Stimulated activated CD4-positive, alpha-beta T cell treated with anti-CD3 and anti-CD28 coated beads, Interleukin-2, amount 100 ng/mL, for 24 hours (primary cell): ENCODE data around the gene PPP3R1.

ENCODE experiments used
- DNase-seq, 2 donors: peaks; one replicate each; pipeline ENCODE4 v3.0.0-alpha.2; 2020

The PPP3R1 gene

DNA sequence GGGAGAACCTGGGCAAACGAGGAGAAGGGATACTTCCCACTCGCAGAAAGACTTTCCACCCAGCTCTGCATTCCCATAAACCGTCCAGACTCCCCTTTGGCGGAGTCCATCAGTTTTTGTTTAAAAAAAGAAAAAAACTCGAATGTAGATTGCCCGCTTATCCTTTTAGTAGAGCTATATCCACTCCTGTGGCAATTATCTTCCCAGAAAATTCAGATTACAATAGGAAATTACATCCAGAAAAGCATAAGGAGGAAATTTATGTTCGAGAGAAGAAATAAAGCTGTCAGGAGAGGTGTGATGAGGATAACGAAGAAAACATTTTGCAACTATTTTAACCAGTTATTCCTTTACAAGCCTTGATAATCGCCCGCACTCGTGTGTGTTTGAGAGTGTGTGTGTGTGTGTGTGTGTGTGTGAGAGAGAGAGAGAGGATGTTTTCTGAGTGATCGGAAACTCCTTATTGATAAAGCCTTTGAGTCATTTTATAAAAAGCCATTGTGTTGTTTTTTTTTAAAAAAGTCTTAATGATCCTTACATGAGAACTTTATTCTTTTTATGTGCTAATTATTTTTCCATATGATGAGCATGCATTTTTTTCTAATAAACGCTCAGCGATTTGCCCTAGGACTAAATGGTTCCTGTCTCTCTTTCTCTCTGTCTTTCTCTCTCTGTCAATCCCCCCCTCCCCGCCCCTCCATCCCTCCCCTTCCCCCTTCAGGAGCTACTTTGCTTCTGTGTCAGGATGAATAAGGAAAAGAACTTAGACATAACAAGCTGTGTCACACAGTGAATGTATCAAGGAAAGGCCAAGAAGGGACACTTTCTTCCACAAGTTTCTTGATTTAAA is 1.1 kb upstream of the PPP3R1 start:
- DNase-seq, result peak; percentile 15 to 54

DNA sequence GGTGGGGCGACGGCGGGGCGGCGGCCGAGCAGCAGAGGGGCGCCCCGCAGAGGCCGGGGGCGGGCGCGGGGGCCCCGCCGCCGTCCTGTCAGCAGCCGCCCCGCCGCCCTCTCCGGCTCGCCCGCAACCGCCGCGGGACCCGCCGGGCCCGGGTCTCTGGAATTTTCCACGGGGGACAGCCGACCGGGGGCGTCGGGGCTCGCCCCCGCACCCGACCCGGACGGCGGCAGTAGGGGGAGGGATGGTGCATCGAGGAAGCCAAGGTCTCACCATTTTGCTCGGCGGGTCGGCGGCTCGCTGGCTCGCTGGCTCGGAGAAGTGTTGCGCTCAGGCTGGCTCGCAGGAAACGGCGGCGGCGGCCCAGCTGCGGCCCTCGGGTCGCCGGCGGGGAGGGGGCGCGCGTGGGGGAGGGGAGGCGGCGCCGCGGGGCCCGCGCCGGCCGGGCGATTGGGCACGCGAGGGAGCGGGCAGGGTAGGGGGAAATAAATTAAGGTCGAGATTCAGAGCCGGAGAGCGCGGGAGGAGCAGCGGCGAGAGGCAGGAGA is 405 bp downstream of the PPP3R1 start:
- DNase-seq, result peak; percentile 48 to 50

DNA sequence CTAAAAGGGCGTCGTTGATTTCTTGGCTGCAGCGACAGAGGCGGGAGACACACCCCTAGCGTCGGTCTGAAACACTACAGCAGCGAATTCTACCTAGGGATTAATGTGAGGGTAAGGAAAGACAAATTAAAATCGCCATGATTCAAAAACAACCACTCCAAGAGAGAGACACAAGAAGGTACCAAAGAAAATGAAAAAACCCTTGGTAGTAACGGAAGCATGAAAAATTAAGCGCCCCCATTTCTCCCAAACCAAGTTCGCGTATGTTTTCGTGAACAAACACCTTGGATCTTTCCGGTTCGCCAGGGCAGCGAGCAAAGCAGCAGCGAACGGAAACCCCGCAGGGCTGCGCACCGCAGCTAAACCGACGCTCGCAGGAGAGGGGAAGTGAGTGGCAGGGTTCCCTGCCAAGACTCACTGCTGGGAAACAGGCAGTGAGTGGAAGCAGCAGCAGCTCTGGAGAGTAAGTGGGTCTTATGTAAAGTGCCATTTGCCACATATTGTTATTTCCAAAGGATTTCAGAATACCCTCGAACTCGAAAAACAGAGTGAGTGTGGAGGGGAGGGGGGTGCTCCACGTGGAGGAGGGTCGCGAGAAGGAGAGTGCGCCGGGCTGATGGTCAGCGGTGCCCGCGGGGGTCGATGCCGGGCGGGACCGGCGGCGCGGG is 1.0 kb downstream of the PPP3R1 start:
- DNase-seq, result peak; percentile 71 to 73

DNA sequence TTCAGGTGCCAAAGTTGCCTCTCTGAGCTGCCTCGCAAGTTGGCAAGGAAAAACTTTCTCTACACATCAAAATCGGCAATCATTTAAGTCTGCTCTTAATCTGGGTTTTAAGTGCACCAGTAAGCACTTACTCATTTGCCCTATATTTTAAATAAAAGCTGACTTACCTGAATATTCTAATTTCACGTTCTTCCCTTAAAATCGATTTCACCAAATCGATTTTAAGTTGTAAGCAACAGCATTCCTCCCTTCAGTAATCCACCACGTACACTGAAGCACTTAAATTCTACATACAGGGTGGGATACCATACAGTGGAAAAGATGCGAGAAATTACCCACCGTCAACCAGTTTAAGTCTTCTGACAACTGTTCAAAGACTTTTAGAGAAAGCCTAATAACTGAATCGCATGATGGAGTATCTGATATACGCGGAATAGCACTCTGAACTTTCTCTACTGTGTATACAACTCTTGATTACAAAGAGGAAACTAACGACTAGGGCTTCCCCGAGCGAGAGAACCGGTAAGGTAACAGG is 1.6 kb downstream of the PPP3R1 start:
- DNase-seq, result no peak

DNA sequence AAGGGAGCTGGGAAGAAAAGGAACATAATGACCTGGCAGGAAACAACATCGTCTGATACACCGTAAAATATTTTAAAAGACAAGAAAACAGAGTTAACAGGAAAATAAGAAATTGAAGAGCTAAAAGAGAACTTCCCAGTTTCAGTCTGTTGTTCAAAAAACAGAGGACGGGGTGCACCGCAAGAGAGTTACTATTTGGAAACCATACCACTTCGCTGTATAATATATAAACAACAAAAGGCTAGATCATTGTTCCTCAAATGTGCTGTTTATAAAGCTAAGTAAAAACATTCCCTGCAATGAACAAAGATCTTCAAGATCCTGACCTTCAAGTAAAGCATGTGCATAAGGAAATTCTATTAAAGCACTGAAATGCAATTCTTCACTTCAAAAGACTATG is 2.1 kb downstream of the PPP3R1 start:
- no peak for DNase-seq

DNA sequence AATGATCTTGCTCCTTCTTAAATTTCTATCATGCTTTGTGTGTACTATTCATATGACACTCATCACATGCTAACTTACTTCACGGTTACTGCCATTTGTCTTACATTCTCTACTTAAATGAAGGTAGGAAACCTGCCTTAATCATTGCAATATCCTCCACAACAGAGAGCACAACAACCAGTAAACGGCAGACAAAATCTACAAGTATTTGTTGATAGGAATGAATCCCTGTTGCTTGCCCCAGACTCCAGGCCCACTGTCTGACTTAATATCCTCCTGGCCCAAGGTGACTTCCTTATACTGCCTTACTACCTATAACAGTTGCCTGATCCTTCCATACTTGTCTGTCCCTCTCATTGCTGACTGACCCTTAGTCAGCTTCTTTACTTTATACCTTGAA is 3.5 kb downstream of the PPP3R1 start:
- no peak for DNase-seq

DNA sequence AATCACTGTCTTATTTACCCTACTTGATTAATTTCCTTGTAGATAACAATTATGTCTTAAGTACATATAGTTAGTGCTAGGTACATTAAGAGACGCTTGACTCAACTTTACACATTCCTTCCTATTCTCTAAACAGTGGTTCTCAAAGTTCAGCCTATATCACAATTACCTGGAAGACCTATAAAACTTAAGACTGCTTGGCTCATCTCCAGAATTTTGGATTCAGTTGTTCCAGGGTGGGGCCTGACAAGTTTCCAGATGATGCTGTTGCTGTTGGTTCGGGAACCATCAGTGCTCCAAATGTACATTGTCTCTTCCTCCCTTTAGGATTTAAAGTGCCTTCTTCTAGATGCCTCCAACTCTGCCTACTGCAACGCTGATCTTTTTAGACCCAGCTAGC is 4.0 kb downstream of the PPP3R1 start:
- DNase-seq, result no peak

DNA sequence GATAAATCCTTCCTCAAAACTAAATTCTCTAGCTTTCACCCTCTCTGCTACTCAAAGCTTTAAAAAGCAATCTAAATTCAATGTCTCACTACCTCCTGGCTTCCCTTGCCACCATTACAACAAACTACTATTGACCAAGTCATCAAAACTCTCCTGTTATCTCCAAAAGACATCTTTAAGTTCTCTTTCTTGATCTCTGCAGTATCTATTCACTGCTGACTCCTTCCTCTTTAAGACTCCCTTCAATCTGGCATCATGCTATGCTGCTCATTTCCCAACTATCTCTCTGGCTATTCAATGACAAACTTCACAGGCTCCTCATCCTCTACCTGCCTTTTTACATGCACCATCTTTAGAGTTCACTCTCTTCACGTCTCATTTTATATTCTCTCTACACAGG is 5.9 kb downstream of the PPP3R1 start:
- DNase-seq, result no peak

DNA sequence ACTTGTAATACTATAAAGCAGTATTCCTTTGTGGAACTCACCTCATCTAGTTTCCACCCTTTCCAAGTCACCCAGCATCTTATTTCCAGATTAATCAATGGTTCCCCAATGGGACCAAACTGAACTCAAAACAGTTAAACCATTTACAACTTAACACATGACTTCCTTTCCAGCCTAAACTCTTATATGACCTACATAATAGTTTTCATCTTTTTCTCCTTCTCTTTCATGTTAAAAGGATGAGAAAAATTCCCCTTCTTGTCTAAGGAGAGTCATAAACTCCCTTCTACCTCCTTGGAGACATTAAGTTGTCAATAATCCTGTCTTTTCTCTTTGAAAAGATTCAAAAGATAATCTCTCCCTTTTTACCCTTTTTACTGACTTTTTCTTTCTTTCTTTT is 6.7 kb downstream of the PPP3R1 start:
- no peak for DNase-seq

DNA sequence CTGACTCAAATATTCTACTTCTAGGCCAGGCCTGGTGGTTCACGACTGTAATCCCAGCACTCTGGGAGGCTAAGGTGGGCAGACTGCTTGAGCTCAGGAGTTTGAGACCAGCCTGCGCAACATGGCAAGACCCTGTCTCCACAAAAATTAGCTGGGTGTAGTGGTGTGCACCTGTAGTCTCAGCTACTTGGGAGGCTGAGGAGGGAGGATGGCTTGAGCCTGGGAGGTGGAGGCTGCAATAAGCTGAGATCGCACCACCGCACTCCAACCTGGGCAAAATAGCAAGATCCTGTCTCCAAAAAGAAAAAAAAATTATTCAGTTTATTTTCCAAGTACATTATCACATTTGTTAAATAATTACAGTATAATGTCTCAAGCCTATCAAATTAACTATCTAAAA is 7.3 kb downstream of the PPP3R1 start:
- DNase-seq, result no peak

DNA sequence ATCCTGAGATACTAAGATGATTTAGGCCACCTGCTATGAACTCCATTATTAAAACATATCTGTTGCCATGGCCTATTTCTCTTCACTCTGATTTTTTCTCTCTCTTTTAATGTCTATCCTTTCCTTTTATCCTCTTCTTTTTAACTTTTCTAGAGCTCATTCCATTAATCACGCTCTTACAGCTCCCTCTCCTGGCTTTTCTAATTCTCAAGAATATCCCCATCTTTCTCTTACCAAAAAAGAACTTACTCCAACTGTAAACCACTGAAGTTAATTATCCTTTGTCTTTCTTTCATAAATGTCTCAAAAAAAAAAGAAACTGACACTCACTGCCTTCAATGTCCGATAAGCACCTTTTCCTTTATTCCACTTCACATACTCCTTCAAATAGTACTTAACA is 7.9 kb downstream of the PPP3R1 start:
- DNase-seq, result no peak

DNA sequence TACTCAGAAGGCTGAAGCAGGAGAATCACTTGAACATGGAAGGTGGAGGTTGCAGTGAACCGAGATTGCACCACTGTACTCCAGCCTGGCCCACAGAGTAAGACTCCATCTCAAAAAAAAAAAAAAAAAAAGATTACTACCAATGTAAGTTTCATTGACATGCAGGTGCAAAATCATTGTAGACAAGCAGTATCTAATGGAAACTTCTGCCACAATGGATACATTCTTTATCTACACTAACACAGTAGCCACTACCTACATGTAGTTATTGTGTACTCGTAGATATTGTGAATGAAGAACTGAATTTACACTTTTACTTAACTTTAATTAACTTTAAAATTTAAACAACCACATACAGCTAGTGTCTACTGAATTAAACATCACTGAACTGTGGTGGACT is 10.6 kb downstream of the PPP3R1 start:
- no peak for DNase-seq

DNA sequence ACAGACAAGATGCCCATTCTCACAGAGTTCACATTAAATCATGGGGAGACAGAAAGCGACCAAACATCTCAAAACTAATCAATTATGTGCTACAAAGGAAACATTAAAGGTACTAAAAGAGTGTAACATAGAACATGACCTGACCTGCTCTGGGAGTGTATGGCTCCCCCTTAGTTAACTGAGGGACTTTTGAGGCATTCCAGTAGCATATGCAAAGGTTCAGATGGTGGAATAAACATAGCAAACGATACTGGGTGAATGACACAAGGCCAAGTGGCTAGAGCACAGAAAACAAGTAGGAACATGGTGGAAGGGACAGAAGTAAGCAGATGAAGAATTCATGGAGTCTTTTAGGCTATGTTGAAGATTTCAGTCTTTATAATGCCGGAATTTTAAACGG is 11.9 kb downstream of the PPP3R1 start:
- no peak for DNase-seq

DNA sequence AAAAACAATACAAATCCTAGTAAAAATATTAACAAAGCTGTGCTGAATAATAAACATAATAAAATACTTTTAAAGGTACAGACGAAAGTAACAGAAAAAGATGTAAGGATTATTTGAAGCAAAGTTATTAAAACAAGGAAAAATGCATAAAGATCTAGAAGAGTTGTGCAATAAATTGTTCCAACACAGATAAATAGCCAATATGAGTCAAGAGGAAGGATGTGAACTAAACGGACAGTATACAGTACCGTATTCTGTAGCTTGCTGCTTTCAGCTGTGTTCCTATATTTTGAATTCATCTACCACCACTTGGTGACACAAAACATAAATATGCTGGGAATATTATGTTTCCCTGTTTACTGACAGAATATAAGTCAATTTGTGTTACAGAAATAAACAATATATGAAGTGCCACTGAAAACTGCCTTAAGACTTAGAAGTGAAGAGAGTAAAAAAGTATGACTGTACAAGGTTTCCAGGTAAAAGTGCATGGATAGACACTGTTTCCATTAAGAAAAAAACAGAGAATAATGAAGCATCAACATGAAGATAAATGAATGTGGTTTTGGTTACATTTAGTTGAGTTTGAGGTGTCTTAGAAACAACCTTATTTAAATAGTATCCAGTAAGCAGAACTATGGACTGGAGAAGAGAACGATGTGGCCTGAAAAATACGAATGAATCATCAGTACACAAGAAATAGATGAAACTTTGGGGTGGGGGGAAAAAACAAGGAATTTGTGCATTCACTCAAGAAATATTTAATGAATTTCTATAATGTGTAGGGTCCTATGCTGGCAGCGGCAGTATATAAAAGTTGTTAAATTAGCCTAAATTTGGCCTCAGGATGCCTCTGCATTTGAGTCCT is 13.1 kb downstream of the PPP3R1 start:
- DNase-seq, result no peak

DNA sequence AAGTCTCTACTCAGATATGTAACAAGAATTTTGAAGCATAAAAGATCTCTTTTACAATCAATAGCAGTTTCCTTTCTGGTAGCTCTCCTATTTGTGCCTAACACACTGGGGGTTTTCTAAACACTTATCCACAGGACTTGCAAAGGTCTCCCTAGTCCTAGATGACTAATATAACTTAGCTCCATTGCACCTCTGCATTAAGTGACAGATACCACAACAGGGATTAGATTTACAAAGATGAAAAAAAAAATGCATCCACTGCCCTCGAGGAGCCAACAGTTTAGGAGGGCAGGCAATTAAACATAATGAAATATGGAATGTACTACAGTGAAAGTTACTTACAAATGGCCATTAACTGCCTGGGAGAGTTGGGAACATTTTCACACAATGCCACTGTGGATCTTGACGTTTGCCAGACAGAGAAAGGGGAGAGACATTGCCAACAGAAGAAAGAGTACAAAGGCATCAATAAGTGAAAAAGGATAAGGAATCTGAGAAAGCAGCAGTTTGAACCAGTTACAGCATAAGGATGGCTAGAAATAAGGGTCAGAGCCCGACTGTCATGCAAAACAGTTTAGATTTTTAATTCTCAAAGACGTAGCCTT is 14.3 kb downstream of the PPP3R1 start:
- DNase-seq, result no peak

DNA sequence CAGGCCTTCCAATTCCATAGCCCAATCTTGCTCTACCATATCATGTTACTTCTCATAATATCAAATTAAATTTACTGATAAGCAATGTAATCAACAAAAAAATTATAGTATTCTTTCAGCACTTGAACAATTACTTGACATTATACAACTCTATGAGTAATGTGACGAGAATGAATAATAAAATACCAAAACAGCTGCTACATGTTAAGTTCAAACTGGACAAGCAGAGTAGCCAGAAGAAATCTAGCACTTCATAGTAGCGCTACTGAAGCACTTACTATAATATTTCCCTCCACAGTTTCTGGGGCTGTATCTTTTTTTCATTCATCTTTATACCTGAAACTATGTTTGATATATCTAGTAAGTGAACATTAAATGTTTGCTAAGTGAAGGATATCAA is 14.9 kb downstream of the PPP3R1 start:
- DNase-seq, result no peak

DNA sequence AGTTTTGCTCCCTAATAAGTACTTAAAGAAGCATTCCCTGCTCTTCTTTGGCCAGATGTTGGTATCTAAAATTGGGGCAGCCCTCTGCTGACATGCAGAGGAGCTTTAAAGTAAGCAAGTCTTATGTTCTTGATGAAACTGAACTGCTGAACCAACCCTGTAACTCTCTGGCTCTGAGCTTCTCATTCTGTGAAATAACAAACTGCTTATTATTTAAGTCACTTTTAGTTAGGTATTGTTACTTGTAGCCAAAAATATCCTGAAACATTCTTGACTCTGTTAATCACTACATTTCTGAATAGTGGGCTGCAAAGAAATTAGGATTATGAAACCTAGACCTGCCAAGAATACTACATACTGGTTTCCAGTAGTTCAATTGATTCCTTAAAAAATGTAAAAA is 15.5 kb downstream of the PPP3R1 start:
- no peak for DNase-seq

DNA sequence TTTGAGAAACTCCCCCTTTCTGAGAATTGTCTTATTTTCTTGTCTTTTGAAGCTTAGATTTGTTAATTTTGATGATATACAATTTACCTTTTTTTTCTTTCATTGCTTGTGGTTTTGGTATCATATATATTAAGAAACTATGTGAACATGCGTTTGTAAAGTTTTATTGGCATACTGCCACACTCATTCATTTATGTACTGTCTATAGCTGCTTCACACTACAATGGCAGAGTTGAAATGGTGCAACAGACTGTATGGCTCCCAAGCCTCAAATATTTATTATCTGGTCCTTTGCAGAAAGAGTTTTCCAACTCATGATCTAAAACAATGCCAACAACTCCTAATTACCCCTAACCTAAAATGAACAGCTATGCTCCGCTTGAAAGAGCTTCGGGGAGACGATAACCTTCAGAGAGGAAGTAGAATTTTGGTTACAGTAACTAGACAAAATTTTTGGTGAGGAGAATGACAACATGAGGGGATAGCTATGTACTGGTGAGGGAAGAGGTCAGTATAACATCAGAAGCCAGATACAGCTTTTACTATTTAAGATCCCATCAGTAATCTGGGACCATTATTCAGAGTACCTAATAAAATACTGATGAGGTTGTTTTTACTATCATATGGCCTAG is 16.1 kb downstream of the PPP3R1 start:
- no peak for DNase-seq

DNA sequence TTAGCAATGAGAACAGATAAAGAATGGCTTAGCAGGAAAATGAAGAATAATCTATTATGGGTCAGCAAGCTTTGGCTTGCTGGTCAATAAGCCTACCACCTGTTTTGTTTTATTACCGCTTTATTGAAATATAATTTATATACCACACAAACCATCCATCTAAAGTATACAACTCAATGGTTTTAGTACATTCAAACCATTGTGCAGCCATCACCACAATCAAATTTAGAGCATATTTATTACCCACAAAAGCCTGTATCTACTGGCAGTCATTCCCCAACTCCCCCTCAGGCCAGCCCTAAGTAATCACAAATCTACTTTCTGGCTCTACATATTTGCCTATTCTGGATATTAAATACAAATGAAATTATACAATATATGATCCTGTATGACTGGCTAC is 17.2 kb downstream of the PPP3R1 start:
- no peak for DNase-seq

DNA sequence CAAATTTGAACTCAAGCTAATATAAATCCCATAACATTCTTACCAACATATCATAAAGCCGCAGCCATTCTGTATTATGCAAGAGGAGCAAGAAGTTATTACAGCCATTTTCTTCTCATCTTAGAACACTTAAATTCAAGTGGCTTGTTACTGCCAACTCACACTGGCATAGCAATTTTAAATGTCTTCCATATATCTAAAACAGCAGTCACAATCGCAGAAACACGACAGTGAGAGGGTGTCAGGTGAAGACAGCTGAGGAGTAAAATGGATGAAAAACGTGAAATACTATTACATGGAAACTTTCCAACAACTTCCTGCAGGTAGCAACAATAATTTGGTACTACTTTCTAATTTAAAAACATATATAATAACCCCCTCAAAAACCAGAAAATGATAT is 17.9 kb downstream of the PPP3R1 start:
- no peak for DNase-seq

DNA sequence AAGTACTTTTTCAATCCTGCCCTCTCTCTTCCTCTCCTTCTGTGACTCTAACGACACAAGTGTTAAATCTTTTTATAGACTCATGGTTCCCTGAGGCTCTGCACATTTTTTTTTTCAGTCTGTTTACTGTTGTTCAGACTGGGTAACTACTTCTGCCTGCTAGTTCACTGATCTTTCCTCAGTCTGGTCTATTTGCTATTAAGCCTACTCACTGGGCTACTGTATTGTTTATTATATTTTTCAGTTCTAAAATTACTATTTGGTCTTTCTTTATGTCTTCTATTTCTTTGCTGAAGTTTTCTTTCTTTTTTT is 21.3 kb downstream of the PPP3R1 start:
- DNase-seq, result no peak
